Activated CD8-positive, alpha-beta memory T cell treated with anti-CD3 and anti-CD28 coated beads, Interleukin-2, amount 50 U/mL, for 1 hour (primary cell): Measurements from ENCODE around the gene NFKB2.

Source experiments
- DNase-seq: peaks from one replicate; pipeline ENCODE4 v3.0.0-alpha.2; 2020; ENCODE audit errors: extremely low read depth

The NFKB2 gene

GRCh38 chr10:102395400-102396316 lies at the start of gene NFKB2:
TSS of gene NFKB2 (plus strand) at chr10:102395705. CDS start at chr10:102395960, 255 bp downstream.
- peak; percentile 72 for DNase-seq

- DNase-seq = no peak
Observed at GRCh38 chr10:102347236-102347828, 48.2 kb upstream of the NFKB2 start.

- DNase-seq = peak; percentile 30
Observed at GRCh38 chr10:102352066-102352715, 43.3 kb upstream of the NFKB2 start.

- DNase-seq = no peak
Observed at GRCh38 chr10:102354451-102354850, 41.1 kb upstream of the NFKB2 start.

GRCh38 chr10:102358712-102359382 lies 36.7 kb upstream of the NFKB2 start:
- DNase-seq = no peak

- DNase-seq = no peak
Observed at GRCh38 chr10:102367441-102367840, 28.1 kb upstream of the NFKB2 start.

GRCh38 chr10:102368077-102368476 lies 27.4 kb upstream of the NFKB2 start:
- DNase-seq = no peak

GRCh38 chr10:102371295-102371694 lies 24.2 kb upstream of the NFKB2 start:
- no peak for DNase-seq

GRCh38 chr10:102375250-102375649 lies 20.3 kb upstream of the NFKB2 start:
- DNase-seq = no peak

- DNase-seq = no peak
Observed at GRCh38 chr10:102375867-102376266, 19.6 kb upstream of the NFKB2 start.

- no peak for DNase-seq
Observed at GRCh38 chr10:102376901-102377300, 18.6 kb upstream of the NFKB2 start.

- no peak for DNase-seq
Observed at GRCh38 chr10:102379383-102379782, 16.1 kb upstream of the NFKB2 start.

- no peak for DNase-seq
Observed at GRCh38 chr10:102381983-102382382, 13.5 kb upstream of the NFKB2 start.

GRCh38 chr10:102382871-102383270 lies 12.6 kb upstream of the NFKB2 start:
- no peak for DNase-seq

- no peak for DNase-seq
Observed at GRCh38 chr10:102384053-102384452, 11.5 kb upstream of the NFKB2 start.

GRCh38 chr10:102384606-102385429 lies 10.7 kb upstream of the NFKB2 start:
- no peak for DNase-seq

- DNase-seq = no peak
Observed at GRCh38 chr10:102389894-102390293, 5.6 kb upstream of the NFKB2 start.

- no peak for DNase-seq
Observed at GRCh38 chr10:102392306-102392705, 3.2 kb upstream of the NFKB2 start.

GRCh38 chr10:102393411-102394078 lies 2.0 kb upstream of the NFKB2 start:
- no peak for DNase-seq

GRCh38 chr10:102394079-102394800 lies 1.3 kb upstream of the NFKB2 start:
- peak; percentile 97 for DNase-seq
